IMR-90 (cell line): ENCODE data around the gene ADAMTS5.

Source experiments
- BHLHE40 ChIP-seq: fragments of 150-350 bp; IDR thresholded peaks from 2 replicates; pipeline ENCODE4 v1.6.1; 2016; ENCODE audit warnings: mild to moderate bottlenecking, low read depth, low read length
- CEBPB ChIP-seq: IDR thresholded peaks from 2 replicates; pipeline ENCODE4 v1.6.1; 2012; ENCODE audit warnings: low read depth, low read length, improper control_type of control experiment
- CHD1 ChIP-seq: IDR thresholded peaks from 2 replicates; pipeline ENCODE4 v1.6.1; 2012; ENCODE audit warnings: low read depth, low read length, improper control_type of control experiment
- MAFK ChIP-seq: IDR thresholded peaks from 2 replicates; pipeline ENCODE4 v1.6.1; 2012; ENCODE audit warnings: low read depth, low read length, improper control_type of control experiment
- MXI1 ChIP-seq: IDR thresholded peaks from 2 replicates; pipeline ENCODE4 v1.6.1; 2012; ENCODE audit warnings: low read depth, mild to moderate bottlenecking, low read length, moderate library complexity, borderline replicate concordance
- POLR2A ChIP-seq: IDR thresholded peaks from 2 replicates; pipeline ENCODE4 v1.6.1; 2012; ENCODE audit warnings: mild to moderate bottlenecking, low read depth, low read length
- RAD21 ChIP-seq: IDR thresholded peaks from 2 replicates; pipeline ENCODE4 v1.6.1; 2012; ENCODE audit warnings: low read length, improper control_type of control experiment
- RCOR1 ChIP-seq: IDR thresholded peaks from 2 replicates; pipeline ENCODE4 v1.6.1; 2012; ENCODE audit warnings: mild to moderate bottlenecking, low read length, improper control_type of control experiment; ENCODE audit not compliant: insufficient replicate concordance
- RFX5 ChIP-seq: IDR thresholded peaks from 2 replicates; pipeline ENCODE4 v1.8.0; 2012; ENCODE audit warnings: low read depth, mild to moderate bottlenecking, low read length, moderate library complexity
- SMC3 ChIP-seq: fragments of 150-350 bp; IDR thresholded peaks from 2 replicates; pipeline ENCODE4 v1.6.1; 2016; ENCODE audit warnings: low read depth, mild to moderate bottlenecking, antibody characterized with exemption, low read length, moderate library complexity
- TF ChIP-seq, protein P1 (sequence below): conservative IDR thresholded peaks from 2 replicates; pipeline ENCODE4 v1.5.1; 2012; ENCODE audit warnings: mild to moderate bottlenecking, low read depth, low read length, improper control_type of control experiment
- TF ChIP-seq, protein P2 (sequence below): fragments of 150-350 bp; IDR thresholded peaks from 2 replicates; pipeline ENCODE4 v1.6.1; 2017; ENCODE audit warnings: mild to moderate bottlenecking, antibody characterized with exemption, low read length, low read depth
- TF ChIP-seq, protein P3 (sequence below): fragments of 150-350 bp; IDR thresholded peaks from 2 replicates; pipeline ENCODE4 v1.6.1; 2016; ENCODE audit warnings: low read depth, mild to moderate bottlenecking, low read length, moderate library complexity, borderline replicate concordance

DNA sequence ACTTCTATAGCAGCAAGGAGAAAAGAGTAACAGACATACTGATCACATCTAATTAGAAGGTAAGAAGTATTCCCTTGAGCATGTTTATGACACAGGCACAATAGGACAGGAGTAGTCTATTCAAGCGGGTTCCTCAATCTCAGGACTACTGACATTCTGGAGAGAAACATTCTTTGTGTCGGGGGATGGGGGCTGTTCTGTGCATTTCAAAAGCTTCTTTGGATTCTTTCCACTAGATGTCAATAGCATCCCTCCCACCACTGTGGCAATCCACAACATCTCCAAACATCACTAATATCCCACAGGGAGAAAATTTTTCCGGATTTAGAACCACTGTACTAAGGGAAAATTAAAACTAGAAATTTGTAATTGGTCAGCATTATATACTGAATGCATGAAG is 56.9 kb downstream of the ADAMTS5 start:
- TF ChIP-seq SMC3 (no peak), MXI1 (no peak), RFX5 (no peak), MAFK (no peak), POLR2A (no peak), BHLHE40 (no peak), CHD1 (no peak), CEBPB (no peak), RAD21 (no peak), RCOR1 (no peak)
- TF ChIP-seq, protein P1, sequence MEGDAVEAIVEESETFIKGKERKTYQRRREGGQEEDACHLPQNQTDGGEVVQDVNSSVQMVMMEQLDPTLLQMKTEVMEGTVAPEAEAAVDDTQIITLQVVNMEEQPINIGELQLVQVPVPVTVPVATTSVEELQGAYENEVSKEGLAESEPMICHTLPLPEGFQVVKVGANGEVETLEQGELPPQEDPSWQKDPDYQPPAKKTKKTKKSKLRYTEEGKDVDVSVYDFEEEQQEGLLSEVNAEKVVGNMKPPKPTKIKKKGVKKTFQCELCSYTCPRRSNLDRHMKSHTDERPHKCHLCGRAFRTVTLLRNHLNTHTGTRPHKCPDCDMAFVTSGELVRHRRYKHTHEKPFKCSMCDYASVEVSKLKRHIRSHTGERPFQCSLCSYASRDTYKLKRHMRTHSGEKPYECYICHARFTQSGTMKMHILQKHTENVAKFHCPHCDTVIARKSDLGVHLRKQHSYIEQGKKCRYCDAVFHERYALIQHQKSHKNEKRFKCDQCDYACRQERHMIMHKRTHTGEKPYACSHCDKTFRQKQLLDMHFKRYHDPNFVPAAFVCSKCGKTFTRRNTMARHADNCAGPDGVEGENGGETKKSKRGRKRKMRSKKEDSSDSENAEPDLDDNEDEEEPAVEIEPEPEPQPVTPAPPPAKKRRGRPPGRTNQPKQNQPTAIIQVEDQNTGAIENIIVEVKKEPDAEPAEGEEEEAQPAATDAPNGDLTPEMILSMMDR, result no peak
- TF ChIP-seq, protein P2, sequence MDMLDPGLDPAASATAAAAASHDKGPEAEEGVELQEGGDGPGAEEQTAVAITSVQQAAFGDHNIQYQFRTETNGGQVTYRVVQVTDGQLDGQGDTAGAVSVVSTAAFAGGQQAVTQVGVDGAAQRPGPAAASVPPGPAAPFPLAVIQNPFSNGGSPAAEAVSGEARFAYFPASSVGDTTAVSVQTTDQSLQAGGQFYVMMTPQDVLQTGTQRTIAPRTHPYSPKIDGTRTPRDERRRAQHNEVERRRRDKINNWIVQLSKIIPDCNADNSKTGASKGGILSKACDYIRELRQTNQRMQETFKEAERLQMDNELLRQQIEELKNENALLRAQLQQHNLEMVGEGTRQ, result no peak
- TF ChIP-seq, protein P3, sequence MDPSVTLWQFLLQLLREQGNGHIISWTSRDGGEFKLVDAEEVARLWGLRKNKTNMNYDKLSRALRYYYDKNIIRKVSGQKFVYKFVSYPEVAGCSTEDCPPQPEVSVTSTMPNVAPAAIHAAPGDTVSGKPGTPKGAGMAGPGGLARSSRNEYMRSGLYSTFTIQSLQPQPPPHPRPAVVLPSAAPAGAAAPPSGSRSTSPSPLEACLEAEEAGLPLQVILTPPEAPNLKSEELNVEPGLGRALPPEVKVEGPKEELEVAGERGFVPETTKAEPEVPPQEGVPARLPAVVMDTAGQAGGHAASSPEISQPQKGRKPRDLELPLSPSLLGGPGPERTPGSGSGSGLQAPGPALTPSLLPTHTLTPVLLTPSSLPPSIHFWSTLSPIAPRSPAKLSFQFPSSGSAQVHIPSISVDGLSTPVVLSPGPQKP, result no peak
